ENCODE results near the gene CSNK1G3.
"Not testable (repeated sequence)": the region's sequence is repeated elsewhere in the genome, so short reads cannot be mapped to it uniquely, and the experiment has no call there.

The CSNK1G3 gene

DNA sequence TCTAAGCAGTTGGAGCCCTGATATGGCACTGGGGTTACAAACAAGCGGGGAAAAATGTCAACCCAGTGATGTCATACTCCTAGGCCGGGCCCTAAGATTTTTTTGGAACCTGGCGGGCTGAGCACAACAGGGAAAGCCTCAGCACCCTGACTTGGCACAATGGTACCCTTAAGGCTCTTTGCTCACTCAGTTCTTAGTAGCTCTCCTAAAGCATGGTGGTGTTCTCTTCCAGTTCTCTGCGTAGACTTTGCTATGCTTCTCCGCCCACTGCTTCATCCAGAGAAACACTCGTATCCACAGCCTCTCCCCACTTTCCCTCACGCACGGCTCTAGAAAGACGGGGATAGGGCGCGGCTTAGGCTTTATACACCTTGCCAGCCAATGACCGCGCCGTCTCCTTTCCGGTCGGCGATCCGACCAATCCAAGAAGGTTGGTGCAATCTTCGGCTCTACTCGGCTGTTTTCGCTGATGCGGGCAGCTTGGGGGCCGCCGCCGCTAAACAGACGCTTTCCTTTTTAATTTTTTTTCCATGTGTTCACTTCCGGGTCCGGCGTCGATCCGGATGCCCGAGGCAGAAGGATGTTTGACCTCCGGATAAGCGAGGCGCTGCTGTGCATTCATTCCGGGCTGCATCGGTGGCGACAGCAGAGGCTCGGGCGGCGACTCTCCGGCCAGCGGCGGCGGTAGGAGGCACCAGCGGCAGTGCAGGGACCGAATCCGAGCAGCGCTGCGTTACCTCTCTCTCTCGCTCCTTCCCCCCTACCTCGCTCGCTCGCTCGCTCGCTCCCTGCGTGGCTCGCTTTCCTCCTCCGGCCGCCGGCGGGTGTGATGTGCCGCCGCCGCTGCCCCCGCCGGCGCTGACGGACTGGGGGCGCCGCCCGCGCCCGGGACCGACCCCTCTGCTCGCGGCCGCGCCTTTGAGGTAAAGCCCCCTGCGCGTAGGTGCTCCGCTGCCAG, at the start of gene CSNK1G3:
CSNK1G3 (plus strand) TSS at position 530 of the 958 bp plus-strand sequence. CDS start 33,487 bp downstream, outside the sequence.
- TF ChIP-seq, protein P1, sequence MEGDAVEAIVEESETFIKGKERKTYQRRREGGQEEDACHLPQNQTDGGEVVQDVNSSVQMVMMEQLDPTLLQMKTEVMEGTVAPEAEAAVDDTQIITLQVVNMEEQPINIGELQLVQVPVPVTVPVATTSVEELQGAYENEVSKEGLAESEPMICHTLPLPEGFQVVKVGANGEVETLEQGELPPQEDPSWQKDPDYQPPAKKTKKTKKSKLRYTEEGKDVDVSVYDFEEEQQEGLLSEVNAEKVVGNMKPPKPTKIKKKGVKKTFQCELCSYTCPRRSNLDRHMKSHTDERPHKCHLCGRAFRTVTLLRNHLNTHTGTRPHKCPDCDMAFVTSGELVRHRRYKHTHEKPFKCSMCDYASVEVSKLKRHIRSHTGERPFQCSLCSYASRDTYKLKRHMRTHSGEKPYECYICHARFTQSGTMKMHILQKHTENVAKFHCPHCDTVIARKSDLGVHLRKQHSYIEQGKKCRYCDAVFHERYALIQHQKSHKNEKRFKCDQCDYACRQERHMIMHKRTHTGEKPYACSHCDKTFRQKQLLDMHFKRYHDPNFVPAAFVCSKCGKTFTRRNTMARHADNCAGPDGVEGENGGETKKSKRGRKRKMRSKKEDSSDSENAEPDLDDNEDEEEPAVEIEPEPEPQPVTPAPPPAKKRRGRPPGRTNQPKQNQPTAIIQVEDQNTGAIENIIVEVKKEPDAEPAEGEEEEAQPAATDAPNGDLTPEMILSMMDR (IDR thresholded peaks at IDR 0.05) = peak; percentile 21
- TF ChIP-seq ZFX (IDR thresholded peaks at IDR 0.05; ENCODE audit: borderline replicate concordance) = no peak

DNA sequence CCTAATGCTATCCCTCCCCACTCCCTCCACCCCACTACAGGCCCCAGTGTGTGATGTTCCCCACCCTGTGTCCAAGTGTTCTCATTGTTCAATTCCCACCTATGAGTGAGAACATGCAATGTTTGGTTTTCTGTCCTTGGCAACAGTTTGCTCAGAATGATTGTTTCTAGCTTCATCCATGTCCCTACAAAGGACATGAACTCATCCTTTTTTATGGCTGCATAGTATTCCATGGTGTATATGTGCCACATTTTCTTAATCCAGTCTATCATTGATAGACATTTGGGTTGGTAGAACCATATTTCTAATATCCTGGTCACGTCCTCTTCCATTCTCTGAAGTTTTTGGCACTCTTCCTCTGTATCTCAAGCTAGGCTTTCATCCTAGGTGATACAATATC, 45.1 kb upstream of the CSNK1G3 start:
- not testable (repeated sequence) for H3K27ac ChIP-seq

More for the DNA sequence above, at the start of gene CSNK1G3:
- peak within 1 kb of the TSS; percentile 90 for H3K27ac ChIP-seq

DNA sequence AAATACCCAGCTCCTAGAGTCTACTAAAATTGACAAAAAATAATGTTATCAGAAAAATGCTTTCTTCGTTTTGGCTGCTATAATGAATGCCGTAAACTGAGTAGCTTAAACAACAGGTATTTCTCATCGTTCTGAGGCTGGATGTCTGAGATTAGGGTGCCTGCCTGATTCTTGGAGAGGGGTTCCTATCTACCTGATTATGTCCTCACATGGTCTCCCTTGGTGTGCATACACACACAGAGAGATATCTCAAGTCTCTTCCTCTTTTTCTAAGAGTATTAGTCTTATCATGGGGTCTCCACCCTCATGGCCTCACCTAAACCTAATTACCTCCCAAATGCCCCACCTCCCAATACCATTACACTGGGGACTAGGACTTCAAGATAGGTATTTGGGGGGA, 40.6 kb upstream of the CSNK1G3 start:
- TF ChIP-seq, protein P1 (IDR thresholded peaks at IDR 0.05) = no peak
- no peak for TF ChIP-seq ZFX (IDR thresholded peaks at IDR 0.05; ENCODE audit: borderline replicate concordance)
- no peak overlapping the region for H3K27ac ChIP-seq

DNA sequence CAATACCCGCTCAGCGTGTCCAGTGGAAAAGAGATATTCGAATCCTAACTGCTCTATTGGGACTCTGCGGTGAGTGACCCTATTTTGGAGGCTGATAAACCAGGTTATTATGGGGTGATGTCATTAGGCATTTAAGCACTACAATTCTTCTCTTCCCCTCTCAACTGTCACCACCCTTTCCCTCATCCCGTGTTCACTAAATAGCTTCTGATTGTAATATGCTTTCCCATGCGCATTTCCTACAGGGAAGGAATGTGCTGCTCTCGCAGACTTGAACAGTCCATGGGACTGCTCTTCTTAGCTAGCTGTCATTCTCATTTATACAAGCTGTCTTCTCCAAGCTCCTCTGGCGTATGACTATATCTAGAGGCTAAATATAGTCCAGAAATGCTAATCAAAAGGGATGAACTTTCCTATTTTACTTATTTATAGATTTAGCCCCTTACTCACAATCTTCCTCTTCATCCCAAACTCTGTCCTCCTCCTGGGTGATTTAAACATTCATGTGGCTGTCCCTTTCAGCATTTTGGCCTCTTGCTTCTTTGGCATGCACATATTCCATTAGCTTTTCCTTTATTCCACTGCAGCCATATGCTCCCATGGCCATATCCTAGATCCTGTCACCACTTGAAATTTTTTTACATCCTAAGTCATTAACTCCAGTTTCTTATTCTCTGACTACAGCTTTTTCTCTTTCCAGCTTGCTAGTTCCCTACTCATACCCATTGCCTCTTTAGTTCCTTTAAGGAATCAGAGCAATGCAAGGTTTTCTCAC, 39.6 kb upstream of the CSNK1G3 start:
- H3K27ac ChIP-seq = no peak overlapping the region
- TF ChIP-seq, protein P1 (IDR thresholded peaks at IDR 0.05) = no peak
- no peak for TF ChIP-seq ZFX (IDR thresholded peaks at IDR 0.05; ENCODE audit: borderline replicate concordance)

DNA sequence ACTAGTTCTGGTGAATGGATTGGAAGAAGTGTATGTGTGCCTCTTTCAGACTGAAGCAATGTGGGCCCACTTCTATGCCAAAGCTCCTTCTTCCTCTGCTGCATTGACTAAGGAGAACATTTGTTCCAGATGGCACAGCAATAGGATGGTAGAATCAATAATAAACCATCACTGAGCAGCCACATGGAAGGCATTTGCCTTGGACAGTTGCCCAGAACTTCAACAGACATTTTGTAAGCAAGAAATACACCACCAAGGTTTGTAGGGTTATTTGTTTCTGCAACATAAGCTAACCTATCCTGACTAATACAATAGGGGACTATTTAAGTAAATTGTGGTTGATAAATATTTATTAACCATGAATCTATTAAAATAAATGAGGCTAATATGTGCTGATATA, 37.7 kb upstream of the CSNK1G3 start:
- H3K27ac ChIP-seq = no peak overlapping the region
- TF ChIP-seq, protein P1 (IDR thresholded peaks at IDR 0.05) = no peak
- TF ChIP-seq ZFX (IDR thresholded peaks at IDR 0.05; ENCODE audit: borderline replicate concordance) = no peak

DNA sequence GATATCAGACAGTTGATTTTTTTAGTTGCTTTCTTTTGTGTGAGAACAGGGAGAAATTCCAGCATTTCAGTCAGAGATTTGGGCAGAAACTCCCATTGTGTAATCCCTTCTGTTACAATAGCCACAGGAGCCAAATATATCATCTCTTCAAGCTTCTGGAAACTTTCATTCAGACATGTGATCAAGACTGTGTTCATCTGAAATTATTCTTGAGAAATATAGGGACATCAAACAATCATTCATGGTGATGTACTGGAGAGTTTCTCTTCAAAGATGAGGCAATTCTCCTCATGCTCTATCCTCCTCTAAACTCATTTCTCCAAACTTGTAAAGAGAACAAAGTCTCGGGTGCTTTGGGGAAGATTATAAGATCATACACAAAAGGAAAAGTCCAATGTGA, 35.2 kb upstream of the CSNK1G3 start:
- TF ChIP-seq, protein P1 (IDR thresholded peaks at IDR 0.05) = no peak
- TF ChIP-seq ZFX (IDR thresholded peaks at IDR 0.05; ENCODE audit: borderline replicate concordance) = no peak
- no peak overlapping the region for H3K27ac ChIP-seq

DNA sequence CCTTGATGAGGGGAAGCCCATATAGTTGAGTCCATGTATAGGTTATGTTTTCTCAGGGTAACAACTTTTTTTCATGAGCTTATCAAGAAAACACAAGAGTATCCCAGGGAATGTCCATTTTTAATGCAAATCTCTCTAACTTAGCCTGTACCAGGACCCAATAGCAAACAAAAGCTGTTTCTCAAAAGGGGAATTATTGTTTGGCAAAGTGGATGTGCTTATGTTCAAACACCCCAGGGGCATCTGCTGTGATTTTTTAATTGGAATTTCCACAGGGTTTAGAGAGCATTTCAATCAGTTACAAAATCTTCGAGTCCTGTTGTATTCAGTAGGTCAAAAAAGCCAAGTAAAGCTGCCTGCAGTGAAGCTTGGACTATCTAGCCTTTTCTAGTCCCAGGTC, 33.4 kb upstream of the CSNK1G3 start:
- H3K27ac ChIP-seq = no peak overlapping the region
- TF ChIP-seq ZFX (IDR thresholded peaks at IDR 0.05; ENCODE audit: borderline replicate concordance) = no peak
- TF ChIP-seq, protein P1 (IDR thresholded peaks at IDR 0.05) = no peak
